NCI-H1436 treated with DMSO at 0.1 percent for 48 hours (cell line): ENCODE data around the gene AGPAT4.

Source experiments
- DNase-seq: peaks from one replicate; lab custom pipeline; 2025; lab: John Stamatoyannopoulos, UW

The AGPAT4 gene

DNA sequence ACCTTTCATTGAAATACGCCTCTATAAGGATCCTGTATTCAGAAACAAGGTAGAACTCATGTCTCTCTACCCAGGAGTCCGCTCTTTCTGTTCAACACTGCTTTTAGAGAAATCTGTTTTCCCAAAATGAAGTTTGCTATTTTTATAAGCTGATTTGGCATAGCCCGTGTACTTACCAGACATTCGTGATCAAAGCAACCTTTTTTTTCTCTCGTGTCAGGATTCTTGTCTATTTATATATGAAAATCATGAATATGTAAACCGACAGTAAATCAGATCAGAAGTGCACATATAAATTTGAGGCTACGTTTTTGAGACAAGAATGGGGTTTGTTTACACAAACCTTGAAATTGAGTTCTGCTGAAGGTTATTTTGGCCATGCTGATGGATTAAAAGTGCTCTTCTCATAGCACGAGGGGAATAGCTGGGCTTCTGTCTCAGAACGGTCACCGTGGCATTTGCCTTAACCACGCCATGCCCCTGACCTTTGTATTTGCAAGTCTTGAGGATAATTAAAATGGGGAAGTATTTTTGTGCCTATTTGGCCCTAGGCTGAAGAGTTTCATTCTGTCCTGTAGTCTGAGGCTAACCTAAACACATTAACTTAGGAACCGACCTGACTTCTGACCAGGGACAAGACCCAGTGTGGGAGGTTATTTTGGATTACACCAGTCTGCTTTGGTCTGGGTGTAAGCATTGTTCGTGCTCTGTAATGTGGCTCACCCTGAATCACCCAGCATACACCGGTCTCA, 163.7 kb downstream of the AGPAT4 start:
- DNase-seq, result no peak

DNA sequence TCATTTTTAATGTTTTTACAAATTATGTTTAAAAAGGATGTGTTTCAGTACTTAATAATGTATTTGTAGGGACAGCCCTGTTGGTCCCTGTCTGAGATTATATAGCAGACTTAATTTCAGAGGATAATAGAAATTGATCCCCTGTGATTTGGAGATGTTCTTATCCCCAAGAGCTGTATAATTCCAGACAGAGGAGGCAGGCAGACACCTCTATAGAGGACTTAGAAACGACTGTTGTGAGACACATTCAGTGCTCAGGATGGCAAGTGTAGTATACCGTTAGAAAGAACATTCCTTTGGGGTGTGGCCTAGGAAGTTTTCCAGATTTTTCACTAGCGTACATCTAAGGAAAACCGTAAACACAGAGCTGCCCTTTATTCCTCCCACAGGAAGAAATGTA, 164.5 kb downstream of the AGPAT4 start:
- no peak for DNase-seq

DNA sequence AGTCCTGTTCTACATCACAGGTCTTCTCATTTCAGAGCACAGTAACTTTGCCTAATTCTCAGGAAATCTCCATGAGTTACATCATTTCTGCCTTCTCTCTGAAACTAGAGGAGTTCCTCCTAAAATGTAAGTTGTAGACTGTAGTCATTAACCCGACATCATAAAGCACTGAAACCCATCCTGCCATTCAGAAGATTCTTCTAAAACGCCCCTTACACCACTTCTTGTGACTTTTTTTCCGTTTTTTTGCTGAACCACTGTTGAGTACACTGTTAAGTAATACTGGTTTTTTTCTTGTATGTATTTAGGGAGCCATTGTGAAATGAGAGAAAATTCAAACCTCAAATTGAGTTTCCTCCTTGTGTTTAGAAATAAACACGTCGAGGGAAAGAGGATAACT, 164.9 kb downstream of the AGPAT4 start:
- no peak for DNase-seq

DNA sequence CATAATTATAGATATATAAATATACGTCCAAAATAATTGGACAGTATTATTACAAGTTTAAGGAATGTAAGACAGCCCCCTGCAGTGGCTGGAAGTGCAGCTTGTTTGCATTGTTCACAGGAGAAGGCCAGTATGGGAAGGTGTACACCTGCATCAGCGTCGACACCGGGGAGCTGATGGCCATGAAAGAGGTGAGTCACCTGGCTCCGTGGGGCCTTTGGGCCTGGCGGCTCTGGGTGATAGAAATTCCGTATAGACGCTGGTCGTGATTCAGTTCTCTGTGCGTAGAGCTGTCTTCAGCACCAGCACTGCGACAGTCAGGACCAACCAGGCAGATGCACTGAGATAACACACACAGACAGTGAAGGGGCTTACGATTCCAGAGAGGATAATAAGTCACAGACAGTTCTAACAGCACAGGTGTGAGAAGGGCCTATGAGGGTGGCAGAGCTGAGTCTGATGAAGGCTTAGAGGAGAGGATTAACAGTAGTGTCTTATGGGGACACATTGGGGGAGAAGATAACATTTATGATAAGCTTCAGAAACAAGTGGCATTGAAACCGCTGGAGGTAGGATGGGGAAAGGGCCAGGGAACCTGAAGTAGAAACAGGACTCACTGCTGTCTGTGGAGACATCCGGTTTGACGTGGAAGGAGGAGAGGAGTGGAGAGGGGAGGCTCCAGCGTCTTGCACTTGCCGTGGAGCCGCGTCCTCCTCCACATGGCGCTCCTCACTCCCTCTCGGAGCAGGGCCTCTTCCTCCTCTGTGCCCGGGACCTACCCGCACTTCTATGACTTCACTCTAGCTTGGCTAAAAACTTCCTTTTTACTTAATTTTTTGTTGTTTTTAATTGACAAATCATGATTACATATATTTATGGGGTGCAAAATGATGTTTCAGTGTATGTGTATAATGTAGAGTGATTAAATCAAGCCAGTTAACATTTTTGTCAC, 165.8 kb downstream of the AGPAT4 start:
- no peak for DNase-seq

DNA sequence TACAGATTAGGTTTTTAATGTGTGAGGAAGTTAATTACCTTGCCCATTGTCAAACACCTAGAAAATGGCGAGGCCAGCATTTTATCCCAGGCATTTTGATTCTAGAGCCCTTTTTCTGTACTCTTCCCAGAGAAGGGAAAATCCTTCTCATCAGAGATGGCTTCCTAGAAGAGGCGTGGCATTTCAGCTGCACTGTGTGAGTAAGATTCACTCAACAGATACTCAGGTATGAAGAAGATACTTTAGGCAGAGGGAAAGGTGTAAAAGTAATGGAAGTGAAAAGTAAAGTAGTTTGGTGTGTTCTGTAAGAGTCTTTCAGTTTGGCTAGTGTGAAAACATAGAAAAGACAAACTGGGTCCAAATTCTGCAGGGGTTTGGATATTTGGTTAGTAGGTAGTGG, 168.5 kb downstream of the AGPAT4 start:
- DNase-seq, result no peak

DNA sequence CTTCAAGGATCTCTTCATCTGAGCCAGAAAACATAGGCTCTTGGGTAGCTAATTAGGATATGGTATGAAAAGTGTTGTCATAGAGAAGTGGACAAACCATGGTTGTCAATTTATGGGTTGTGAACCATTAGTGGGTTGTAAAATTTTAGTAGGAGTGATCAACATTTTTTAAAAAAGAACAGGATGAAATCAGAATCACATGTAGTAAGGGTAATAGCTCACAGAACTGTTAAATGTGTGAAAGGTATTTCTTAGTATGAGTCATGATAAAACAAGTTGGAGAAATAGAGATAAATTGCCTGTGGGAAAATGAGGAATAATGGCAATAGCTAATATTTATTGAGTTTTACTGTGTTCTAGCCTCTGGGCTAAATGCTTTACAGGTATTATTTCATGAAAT, 168.9 kb downstream of the AGPAT4 start:
- no peak for DNase-seq

DNA sequence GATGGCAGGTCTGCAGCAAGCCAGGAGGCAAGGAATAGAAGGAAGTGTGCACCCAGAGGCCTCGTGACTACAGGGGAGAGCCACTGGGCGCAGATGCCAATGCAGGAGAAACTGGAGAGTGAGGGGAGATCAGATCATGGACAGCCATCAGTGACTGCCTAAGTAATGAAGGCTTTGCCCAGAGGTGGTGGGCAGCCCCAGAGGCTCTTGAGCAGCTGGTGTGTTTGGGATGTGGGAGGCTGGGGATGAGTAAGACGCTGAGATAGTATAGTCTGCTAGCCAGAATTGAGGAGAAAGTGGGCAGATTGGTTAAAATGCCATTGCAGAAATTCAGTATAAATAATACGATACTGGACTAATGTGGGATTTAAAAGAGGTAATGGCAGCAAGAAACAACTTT, 170.4 kb downstream of the AGPAT4 start:
- DNase-seq, result no peak

DNA sequence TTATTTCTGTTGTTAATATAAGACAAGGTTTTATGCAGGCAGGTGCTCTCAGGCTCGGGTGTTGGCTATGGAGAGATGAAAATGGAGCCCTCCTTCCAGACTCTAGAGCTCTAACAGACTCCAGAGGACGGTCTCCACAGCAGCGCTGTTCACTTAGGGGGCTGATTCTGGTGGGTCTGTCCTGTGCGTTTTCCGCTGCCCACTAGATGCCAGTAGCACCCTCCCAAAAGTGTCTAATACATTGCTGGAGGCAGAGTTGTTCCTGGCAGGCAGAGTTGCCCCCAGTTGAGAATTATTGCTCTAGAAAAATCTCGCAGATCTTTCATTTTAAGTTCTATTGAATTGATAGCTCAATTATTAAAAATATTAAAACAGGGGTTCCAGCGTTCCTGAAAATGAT, 172.3 kb downstream of the AGPAT4 start:
- DNase-seq, result no peak

DNA sequence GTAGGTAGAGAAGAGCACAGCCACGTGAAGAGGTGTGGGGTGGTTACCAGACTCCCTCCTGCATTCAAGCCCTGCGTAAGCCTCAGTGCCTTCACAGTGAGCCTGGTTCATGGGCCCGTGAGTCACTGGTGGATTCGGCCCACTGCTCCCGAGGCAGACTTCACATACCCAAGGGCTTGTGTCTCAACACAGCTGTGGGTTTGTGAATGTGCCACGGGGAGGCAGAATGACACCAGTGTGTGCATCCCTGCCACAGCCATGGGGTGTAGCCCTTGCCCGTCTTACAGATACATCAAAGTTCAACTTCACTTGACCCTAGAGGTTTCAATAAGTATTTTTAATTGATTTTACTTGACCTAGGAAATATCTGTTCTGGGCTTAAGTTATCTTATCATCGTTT, 173.8 kb downstream of the AGPAT4 start:
- DNase-seq, result no peak

DNA sequence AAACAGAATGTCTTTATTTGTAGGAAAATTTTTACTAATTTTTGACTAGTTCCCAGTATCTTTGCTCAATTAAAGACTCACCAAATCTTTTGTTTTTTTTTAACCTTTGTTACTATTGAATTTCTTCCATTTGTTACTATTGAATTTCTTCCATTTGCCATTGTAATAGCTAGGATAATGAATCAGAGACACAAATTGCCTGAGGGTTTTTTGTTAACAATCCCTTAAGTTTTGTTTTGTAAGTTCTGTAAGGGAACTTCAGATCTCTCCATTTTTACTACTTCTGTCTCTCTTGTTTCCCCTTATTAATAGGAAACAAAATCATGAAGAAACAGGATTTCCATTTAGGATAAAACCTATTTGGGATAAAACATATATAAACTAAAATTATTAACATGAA, 177.9 kb downstream of the AGPAT4 start:
- no peak for DNase-seq

DNA sequence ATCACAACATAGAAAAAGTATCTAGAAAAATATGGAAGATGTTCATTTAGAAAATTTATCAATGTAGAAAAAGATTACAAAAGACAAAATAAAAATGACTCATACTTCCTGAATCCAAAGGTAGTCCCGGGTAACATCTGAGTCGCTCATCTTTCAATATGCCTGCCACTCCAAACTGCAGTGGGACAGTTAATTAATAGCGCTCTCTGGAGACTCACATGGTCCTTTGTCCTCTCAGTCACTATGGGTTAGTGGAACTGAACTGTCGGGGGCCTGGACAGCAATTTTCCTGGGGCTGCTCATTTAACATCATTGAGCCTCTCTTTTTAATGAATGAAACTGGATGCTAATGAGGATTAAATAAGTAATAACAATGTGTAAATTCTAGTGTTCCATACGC, 178.9 kb downstream of the AGPAT4 start:
- DNase-seq, result no peak

DNA sequence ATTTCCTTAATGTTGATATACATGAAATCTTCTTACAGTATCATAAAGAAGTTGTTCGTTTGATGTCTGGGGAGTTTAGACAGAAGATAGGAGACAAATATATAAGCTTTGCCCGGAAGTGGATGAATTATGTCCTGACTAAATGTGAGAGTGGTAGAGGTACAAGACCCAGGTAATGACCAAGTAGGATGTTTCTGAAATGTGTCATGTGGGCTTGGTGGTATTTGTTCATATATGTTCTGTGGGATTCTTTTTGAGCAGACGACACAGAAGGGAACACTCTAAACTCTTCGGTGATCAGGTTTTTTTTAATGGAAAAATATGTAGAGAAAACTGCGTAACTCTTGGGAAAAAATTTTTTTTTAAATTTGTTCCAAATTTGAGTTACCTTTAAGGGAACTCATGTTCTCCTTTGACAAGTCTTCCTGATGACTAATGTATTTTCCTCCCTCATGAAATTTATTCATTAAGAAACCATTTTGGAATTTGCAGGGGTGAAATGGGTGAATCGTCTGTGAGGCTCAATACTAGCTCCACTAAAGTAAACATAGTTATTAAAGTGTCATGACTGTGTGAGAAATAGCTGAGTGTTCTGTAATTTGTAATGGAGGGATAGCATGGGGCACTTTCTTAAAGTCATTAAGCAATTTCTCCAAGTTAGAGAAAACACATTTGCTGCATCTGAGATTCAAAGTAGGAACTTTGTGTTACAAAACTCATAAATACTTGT, 181.7 kb downstream of the AGPAT4 start:
- no peak for DNase-seq

DNA sequence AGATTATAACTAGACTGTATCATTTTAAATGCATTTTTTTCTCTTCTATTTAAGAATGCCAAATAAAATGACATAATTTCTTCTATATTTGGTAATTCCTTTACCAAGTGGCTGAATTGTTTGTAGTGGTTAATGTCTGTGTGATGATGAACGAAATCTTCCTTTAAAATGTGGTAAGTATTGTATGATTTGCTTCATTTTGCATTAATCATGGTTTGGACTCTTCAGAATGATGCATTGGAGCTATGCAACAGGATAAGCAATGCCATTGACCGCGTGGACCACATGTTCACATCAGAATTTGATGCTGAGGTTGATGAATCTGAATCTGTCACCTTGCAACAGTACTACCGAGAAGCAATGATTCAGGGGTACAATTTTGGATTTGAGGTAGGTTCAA, 182.7 kb downstream of the AGPAT4 start:
- no peak for DNase-seq

DNA sequence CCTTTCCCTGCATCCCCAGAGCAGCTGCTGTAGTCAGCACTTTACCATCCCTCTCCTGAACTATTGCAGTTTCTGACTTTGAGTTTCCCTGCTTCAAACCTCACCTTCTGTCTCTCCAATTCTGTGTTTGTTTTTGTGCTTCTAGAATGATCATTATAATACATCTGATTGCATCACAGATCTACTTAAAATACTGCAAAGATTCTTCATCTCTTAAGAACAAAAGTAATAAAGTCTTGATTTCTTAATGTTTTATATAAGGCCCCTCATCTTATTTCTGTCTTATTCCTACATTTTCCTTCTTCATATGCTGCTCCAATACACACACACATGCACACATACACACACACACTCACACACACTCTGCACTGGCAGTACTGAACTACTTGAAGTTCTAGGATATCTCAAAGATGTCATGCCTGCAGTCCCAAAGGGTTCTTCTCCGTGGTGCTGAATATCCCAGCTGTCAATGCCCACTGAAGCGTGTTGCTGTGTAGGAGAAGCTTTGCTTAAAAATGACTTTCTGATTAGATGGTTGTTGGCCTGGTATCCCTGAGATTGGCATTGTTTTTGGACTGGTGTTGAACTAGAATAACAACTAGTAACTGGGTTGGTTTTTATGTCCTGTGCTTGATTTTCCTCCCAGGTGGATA, 185.1 kb downstream of the AGPAT4 start:
- DNase-seq, result no peak

DNA sequence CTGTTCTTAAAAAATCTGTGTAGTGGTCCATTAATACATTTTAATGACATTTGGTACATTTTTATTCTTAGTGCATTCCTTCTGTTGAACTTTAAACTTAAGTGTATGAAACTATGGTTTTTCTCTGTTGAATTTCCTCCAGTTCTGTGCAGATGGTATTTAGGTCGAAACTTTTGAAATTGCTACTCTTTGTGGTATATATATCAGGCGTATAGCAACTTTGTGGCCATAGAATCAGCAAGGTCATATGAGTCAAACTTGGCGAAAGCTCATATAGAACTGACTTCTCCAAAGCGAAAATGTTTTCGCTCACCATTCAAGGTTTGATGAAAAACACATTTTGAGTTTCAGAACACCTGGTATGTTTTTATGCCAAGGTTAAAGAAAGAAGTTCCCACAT, 188.6 kb downstream of the AGPAT4 start:
- no peak for DNase-seq

DNA sequence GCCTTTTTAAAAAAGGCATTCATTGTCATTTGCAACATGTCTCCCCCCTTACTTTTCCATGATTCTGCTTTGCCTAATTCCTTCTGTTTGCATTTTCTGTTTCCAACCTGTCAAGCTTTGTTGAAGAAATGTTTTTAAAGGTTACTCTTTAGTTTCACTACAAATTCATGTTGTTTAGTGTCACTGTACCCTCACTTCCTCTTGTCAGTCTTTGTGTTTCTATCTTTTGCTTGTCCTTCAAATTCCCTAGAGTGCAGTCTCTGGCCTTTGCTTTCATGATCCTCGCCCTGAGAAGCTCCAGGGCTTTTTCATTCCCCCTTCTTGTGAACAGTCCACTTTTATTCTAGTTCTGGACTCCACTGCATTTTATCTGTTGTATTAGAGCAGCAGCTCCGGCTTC, 191.6 kb downstream of the AGPAT4 start:
- no peak for DNase-seq

DNA sequence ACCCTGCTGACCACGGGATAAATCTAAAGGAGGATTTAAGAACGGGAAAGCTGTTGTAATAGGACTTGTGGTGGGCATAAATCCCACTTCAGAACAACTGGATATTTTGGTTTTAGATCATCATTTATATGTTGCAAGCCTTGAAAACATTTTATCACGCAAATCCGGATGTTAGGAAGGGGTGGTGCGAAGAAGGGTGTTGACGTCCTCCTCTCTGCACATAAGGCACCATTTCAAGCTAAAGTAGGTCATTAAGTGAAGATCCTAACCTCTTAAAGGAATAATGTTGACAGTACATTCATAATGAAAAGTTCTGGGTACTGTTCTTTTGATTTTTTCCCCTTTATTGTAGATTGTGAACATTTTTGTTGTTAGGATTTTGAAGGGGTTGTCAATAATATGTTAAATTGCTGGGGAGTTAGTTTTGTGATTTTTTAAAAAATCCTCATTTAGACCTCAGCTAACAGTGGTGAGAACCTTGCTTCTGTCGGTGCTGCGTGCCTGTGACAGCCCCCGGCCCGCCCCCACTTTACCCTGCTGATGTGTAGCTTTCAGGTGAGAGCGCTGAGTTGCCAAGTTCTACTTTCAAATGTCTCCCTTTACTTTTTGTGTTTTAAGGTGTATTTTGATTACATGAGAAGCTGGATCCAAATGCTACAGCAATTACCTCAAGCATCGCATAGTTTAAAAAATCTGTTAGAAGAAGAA, 193.4 kb downstream of the AGPAT4 start:
- no peak for DNase-seq
